K562 (cell line): Measurements from ENCODE around the gene NODAL. TPM values are rescaled to one million over a fixed set of nuclear protein-coding genes. Genes with fewer than 3 reads are reported as not detected.
A peak's percentile ranks its signal among the peaks of the same experiment; 100 is the strongest.

Source experiments
- ATAC-seq: fragments of 200-7000 bp; cut with Tn5 transposase; 3 replicates; pipeline ENCODE4 v1.9.1; 2020; ENCODE audit warnings: moderate library complexity
- BruUV-seq: library from RNA; stranded (reverse); fragments of 400-500 nt; replicated peaks from 2 replicates; lab custom pipeline; 2021; lab: Mats Ljungman, UMichigan
- CTCF ChIA-PET: fragments of 300-600 bp; formaldehyde crosslinking; extraction: SDS; loops from one replicate; lab custom pipeline; 2021; ENCODE audit warnings: low intra/inter-chr PET ratio; lab: Yijun Ruan, JAX
- POLR2A ChIA-PET: fragments of 300-600, 350-650 bp; sonication (Branson Sonifier 250); formaldehyde crosslinking; extraction: SDS; loops from one replicate; lab custom pipeline; 2021; ENCODE audit warnings: antibody characterized with exemption, inconsistent platforms; lab: Yijun Ruan, JAX
- DNase-seq, 4 experiments: peaks; one replicate each; pipeline versions ENCODE4 v3.0.0 to v3.0.0-alpha.2; 2011 to 2018; ENCODE audit warnings: low spot score in 3 of 4, mixed read lengths in 3 of 4; ENCODE audit errors: extremely low read depth in 1 of 4
- FAIRE-seq: peaks from 2 replicates; lab custom pipeline; 2011; peaks lifted over from hg19 to GRCh38; lab: Jason Lieb, UNC
- H2AFZ ChIP-seq: 2 replicates; pipeline ENCODE4 v1.6.0; 2011; ENCODE audit warnings: low read depth, low read length, control low read depth, inconsistent platforms
- H3K27ac ChIP-seq: fragments of 200-600 bp; 3 replicates; pipeline ENCODE4 v1.8.0; 2011; ENCODE audit warnings: low read depth, mild to moderate bottlenecking, control low read depth, inconsistent platforms, low read length, moderate library complexity, mixed read lengths; ENCODE audit errors: extremely low read depth
- H3K27me3 ChIP-seq, 2 experiments: fragments of 300-600 bp in 1 of 2; 2 replicates in 1 of 2; 3 replicates in 1 of 2; pipeline versions ENCODE4 v1.6.0 to v1.8.0; 2011; ENCODE audit warnings: inconsistent platforms in 2 of 2, low read length in 2 of 2, mild to moderate bottlenecking in 1 of 2, mixed read lengths in 1 of 2, moderate library complexity in 1 of 2; ENCODE audit not compliant: control insufficient read depth in 2 of 2, insufficient read depth in 2 of 2
- H3K36me3 ChIP-seq: fragments of 300-600 bp; 3 replicates; pipeline ENCODE4 v1.8.0; 2011; ENCODE audit warnings: mild to moderate bottlenecking, low read length, inconsistent platforms; ENCODE audit not compliant: control insufficient read depth, insufficient read depth
- H3K4me1 ChIP-seq, 2 experiments: fragments of 200-600 bp in 1 of 2; replicated peaks in 1 of 2; 2 replicates in 1 of 2; 3 replicates in 1 of 2; pipeline versions ENCODE4 v1.5.1 to v1.8.0; 2011; ENCODE audit warnings: inconsistent platforms in 2 of 2, low read length in 2 of 2, mild to moderate bottlenecking in 1 of 2, mixed read lengths in 1 of 2, moderate library complexity in 1 of 2; ENCODE audit not compliant: control insufficient read depth in 2 of 2, insufficient read depth in 2 of 2
- H3K4me2 ChIP-seq: 2 replicates; pipeline ENCODE4 v1.6.1; 2011; ENCODE audit warnings: low read length, control low read depth, inconsistent platforms, mixed read lengths; ENCODE audit not compliant: insufficient read depth
- H3K4me3 ChIP-seq: fragments of 200-600 bp; sonication (generic), shearing (Covaris generic); 2 replicates; pipeline ENCODE4 v1.5.1; 2016; ENCODE audit warnings: control low read depth, inconsistent platforms
- H3K79me2 ChIP-seq: fragments of 200-600 bp; 3 replicates; pipeline ENCODE4 v1.8.0; 2011; ENCODE audit warnings: low read length, inconsistent platforms; ENCODE audit not compliant: control insufficient read depth, insufficient read depth
- H3K9ac ChIP-seq, 2 experiments: 2 replicates each; pipeline versions ENCODE4 v1.6.0 to v1.6.1; 2011; ENCODE audit warnings: low read depth in 2 of 2, low read length in 2 of 2, control low read depth in 1 of 2, inconsistent platforms in 1 of 2, mild to moderate bottlenecking in 1 of 2, mixed read lengths in 1 of 2; ENCODE audit not compliant: insufficient read depth in 1 of 2
- H3K9me1 ChIP-seq: one replicate; pipeline ENCODE4 v1.6.0; 2011; ENCODE audit warnings: inconsistent platforms, mild to moderate bottlenecking, low read length, moderate library complexity; ENCODE audit not compliant: control insufficient read depth, insufficient read depth
- H3K9me3 ChIP-seq: replicated peaks from 2 replicates; pipeline ENCODE4 v1.5.1; 2011; ENCODE audit warnings: low read depth, low read length, inconsistent platforms; ENCODE audit not compliant: control insufficient read depth, insufficient read depth
- H4K20me1 ChIP-seq: replicated peaks from 2 replicates; pipeline ENCODE4 v1.6.1; 2011; ENCODE audit warnings: low read length, inconsistent platforms, mixed read lengths; ENCODE audit not compliant: control insufficient read depth, insufficient read depth
- ARID3A ChIP-seq: IDR thresholded peaks from 2 replicates; pipeline ENCODE4 v1.6.1; 2012; ENCODE audit warnings: low read depth, low read length, improper control_type of control experiment, borderline replicate concordance
- CHD2 ChIP-seq: IDR thresholded peaks from 2 replicates; pipeline ENCODE4 v1.6.1; 2011; ENCODE audit warnings: low read depth, low read length
- DEAF1 ChIP-seq: fragments of 450-650 bp; formaldehyde crosslinking; IDR thresholded peaks from 2 replicates; pipeline ENCODE4 v1.4.0; 2020; ENCODE audit warnings: mild to moderate bottlenecking, moderate library complexity
- E2F5 ChIP-seq: sonication (generic); formaldehyde crosslinking; IDR thresholded peaks from 2 replicates; pipeline ENCODE4 v1.8.0; 2022; ENCODE audit warnings: mild to moderate bottlenecking, missing genetic modification reagents
- ETS1 ChIP-seq: conservative IDR thresholded peaks from 2 replicates; pipeline ENCODE4 v1.6.1; 2011; ENCODE audit warnings: low read depth, mild to moderate bottlenecking, low read length; ENCODE audit not compliant: control insufficient read depth
- TCF3 ChIP-seq: sonication (generic); formaldehyde crosslinking; IDR thresholded peaks from 2 replicates; pipeline ENCODE4 v1.4.0; 2020; ENCODE audit warnings: mild to moderate bottlenecking, missing genetic modification reagents
- WGBS: fragments of 100-300 bp; shearing (Covaris generic); methylation state at CpG from one replicate; pipeline ENCODE4 v1.1.6; 2016; ENCODE audit warnings: low coverage, mixed read lengths; ENCODE audit not compliant: insufficient coverage; ENCODE audit errors: missing lambda C conversion rate; 5-methylcytosine and 5-hydroxymethylcytosine counted together
- in situ Hi-C: fragments of 300-500 bp; cut with MboI; formaldehyde crosslinking; loops from 4 replicates; pipeline ENCODE4 v1.15.0; 2018; ENCODE audit warnings: inconsistent platforms, mixed read lengths
- intact Hi-C: fragments of 100-400 bp; cut with micrococcal nuclease; formaldehyde crosslinking; loops from 2 replicates; pipeline ENCODE4 v1.14.2; 2022
- polyA plus RNA-seq, 8 experiments: library from polyadenylated mRNA; depleted of rRNA in 4 of 8; stranded (reverse) in 5 of 8; unstranded in 3 of 8; fragments of >200 nt; fragmentation: Nextera tagmentation in 2 of 8; fragmentation: Illumina TruSeq in 1 of 8; extraction: Ambion mirVana in 2 of 8; extraction: Trizol in 1 of 8; gene quantifications; 2 replicates each; pipeline versions ENCODE4 v1.2.1 to v1.2.3, GENCODE V29; 2011 to 2014; ENCODE audit warnings: inconsistent platforms in 1 of 8, missing spikeins in 1 of 8
- total RNA-seq, 7 experiments: library from RNA; depleted of rRNA in 6 of 7; stranded (reverse); fragments of >200 nt in 6 of 7; fragmentation: Illumina TruSeq in 2 of 7; extraction: Trizol in 2 of 7; gene quantifications; 2 replicates each; pipeline versions ENCODE4 v1.2.1 to v1.2.3, GENCODE V29; 2011 to 2021; ENCODE audit warnings: low replicate concordance in 1 of 7
- TF ChIP-seq, protein P1 (sequence below): sonication (generic); formaldehyde crosslinking; IDR thresholded peaks from 2 replicates; pipeline ENCODE4 v1.8.0; 2022; ENCODE audit warnings: mild to moderate bottlenecking, low read depth, missing genetic modification reagents
- TF ChIP-seq, protein P2 (sequence below), 3 experiments: IDR thresholded peaks in 2 of 3; conservative IDR thresholded peaks in 1 of 3; 2 replicates each; pipeline ENCODE4 v1.5.1; 2011 to 2012; ENCODE audit warnings: low read length in 3 of 3, mild to moderate bottlenecking in 3 of 3, control low read depth in 2 of 3, improper control_type of control experiment in 1 of 3, inconsistent platforms in 1 of 3, low read depth in 1 of 3, mixed read lengths in 1 of 3, moderate library complexity in 1 of 3; ENCODE audit not compliant: insufficient read depth in 2 of 3

Gene NODAL
- total and polyA plus RNA-seq, 9 of the 15 experiments (the other 6 are each of a cell fraction or from before 2014, with no cell fraction given), result not detected

GRCh38 chr10:70461397-70462348 is 20.2 kb upstream of the NODAL start:
- peak; percentile 96 for FAIRE-seq
- Histone ChIP-seq H3K36me3 (no peaks in the 10 kb centered on the region), H3K4me2 (no peak overlapping the region), H3K4me3 (no peak overlapping the region), H3K4me1 (peaks cover 5 to 15% of the 10 kb centered on the region in 2 experiments; a peak in 3 of 5 replicates), H3K79me2 (no peaks in the 10 kb centered on the region), H3K27ac (no peak overlapping the region), H3K27me3 (peaks cover 49 to 73% of the 10 kb centered on the region in 2 experiments), H3K9ac (no peak overlapping the region), H3K9me1 (no peaks in the 10 kb centered on the region), H2AFZ (no peak overlapping the region), H4K20me1 (peaks cover 17% of the 10 kb centered on the region; the same call in 1 of the 2 replicates), H3K9me3 (no peaks in the 10 kb centered on the region)
- in situ Hi-C loops (loop anchor here (5.0 to 10.0 kb wide), 2 partner anchors 76 to 423 kb away; partner anchors contain the start of gene PCBD1), intact Hi-C loops (loop anchor here (1.0 to 5.0 kb wide), 4 partner anchors 79 to 421 kb away; no protein-coding TSS in a partner anchor)
- WGBS, result 17% methylated on average over 13 of the region's 13 CpGs
- ATAC-seq, result peak; percentile 90
- BruUV-seq, result no TSS peak
- peak; percentile 81 to 86 (median 83) for DNase-seq
- ChIA-PET CTCF (interaction anchor here (0.5 to 2.9 kb wide), 6 partner anchors 76 to 823 kb away, joined by 3 to 21 read pairs (median 6); no protein-coding TSS in a partner anchor), POLR2A (interaction anchor here (0.6 to 1.0 kb wide), 3 partner anchors 74 to 220 kb away, joined by 3 to 5 read pairs (median 3); no protein-coding TSS in a partner anchor)
- TF ChIP-seq, protein P1, sequence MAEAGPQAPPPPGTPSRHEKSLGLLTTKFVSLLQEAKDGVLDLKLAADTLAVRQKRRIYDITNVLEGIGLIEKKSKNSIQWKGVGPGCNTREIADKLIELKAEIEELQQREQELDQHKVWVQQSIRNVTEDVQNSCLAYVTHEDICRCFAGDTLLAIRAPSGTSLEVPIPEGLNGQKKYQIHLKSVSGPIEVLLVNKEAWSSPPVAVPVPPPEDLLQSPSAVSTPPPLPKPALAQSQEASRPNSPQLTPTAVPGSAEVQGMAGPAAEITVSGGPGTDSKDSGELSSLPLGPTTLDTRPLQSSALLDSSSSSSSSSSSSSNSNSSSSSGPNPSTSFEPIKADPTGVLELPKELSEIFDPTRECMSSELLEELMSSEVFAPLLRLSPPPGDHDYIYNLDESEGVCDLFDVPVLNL, result no peak
- TF ChIP-seq E2F5 (CRISPR knock-in tag) (no peak), CHD2 (no peak), DEAF1 (CRISPR knock-in tag) (peak; percentile 82), ETS1 (0 out of 2 replicates have a peak, but pooled peaks have one; percentile 57), ARID3A (no peak), TCF3 (no peak)
- TF ChIP-seq, protein P2, sequence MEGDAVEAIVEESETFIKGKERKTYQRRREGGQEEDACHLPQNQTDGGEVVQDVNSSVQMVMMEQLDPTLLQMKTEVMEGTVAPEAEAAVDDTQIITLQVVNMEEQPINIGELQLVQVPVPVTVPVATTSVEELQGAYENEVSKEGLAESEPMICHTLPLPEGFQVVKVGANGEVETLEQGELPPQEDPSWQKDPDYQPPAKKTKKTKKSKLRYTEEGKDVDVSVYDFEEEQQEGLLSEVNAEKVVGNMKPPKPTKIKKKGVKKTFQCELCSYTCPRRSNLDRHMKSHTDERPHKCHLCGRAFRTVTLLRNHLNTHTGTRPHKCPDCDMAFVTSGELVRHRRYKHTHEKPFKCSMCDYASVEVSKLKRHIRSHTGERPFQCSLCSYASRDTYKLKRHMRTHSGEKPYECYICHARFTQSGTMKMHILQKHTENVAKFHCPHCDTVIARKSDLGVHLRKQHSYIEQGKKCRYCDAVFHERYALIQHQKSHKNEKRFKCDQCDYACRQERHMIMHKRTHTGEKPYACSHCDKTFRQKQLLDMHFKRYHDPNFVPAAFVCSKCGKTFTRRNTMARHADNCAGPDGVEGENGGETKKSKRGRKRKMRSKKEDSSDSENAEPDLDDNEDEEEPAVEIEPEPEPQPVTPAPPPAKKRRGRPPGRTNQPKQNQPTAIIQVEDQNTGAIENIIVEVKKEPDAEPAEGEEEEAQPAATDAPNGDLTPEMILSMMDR (IDR thresholded peaks at IDR 0.05 in 2 of 3, conservative IDR thresholded peaks at IDR 0.05 in 1 of 3; ENCODE audit: insufficient read depth in 2 of 3, low read depth in 1 of 3, low read length in 3 of 3), result peak; percentile 92 to 95 (median 94)
